Keratinocyte (primary cell): ENCODE measurements around the gene MYCBPAP. TPM values are rescaled to one million over a fixed set of nuclear protein-coding genes. Genes with fewer than 3 reads are reported as not detected.

Experiments
- DNase-seq: peaks from one replicate; pipeline ENCODE4 v3.0.0-alpha.2; 2011; ENCODE audit warnings: low read depth, missing footprints, low spot score
- FAIRE-seq: peaks from 2 replicates; lab custom pipeline; 2011; peaks lifted over from hg19 to GRCh38; lab: Jason Lieb, UNC
- H2AFZ ChIP-seq: 2 replicates; pipeline ENCODE4 v1.6.0; 2012; ENCODE audit warnings: low read length, control low read depth, inconsistent platforms; ENCODE audit not compliant: control insufficient read depth
- H3K27ac ChIP-seq: 2 replicates; pipeline ENCODE4 v1.5.1; 2011; ENCODE audit warnings: low read length; ENCODE audit not compliant: control insufficient read depth, insufficient read depth
- H3K27me3 ChIP-seq: 3 replicates; pipeline ENCODE4 v1.6.0; 2011; ENCODE audit warnings: low read length; ENCODE audit not compliant: control insufficient read depth, insufficient read depth; ENCODE audit errors: extremely low read depth
- H3K36me3 ChIP-seq, 2 experiments: 2 replicates in 1 of 2; 3 replicates in 1 of 2; pipeline ENCODE4 v1.5.1; 2011; ENCODE audit warnings: low read length in 2 of 2, mild to moderate bottlenecking in 1 of 2; ENCODE audit not compliant: control insufficient read depth in 2 of 2, insufficient read depth in 2 of 2; ENCODE audit errors: extremely low read depth in 1 of 2
- H3K4me1 ChIP-seq: 3 replicates; pipeline ENCODE4 v1.5.1; 2011; ENCODE audit warnings: low read length; ENCODE audit not compliant: control insufficient read depth, insufficient read depth; ENCODE audit errors: extremely low read depth
- H3K4me2 ChIP-seq: 3 replicates; pipeline ENCODE4 v1.6.0; 2011; ENCODE audit warnings: low read depth, low read length; ENCODE audit not compliant: control insufficient read depth, insufficient read depth; ENCODE audit errors: extremely low read depth
- H3K4me3 ChIP-seq, 3 experiments: fragments of 200-600 bp in 1 of 3; sonication (generic) in 1 of 3; 2 replicates in 2 of 3; 3 replicates in 1 of 3; pipeline ENCODE4 v1.5.1; 2011 to 2016; ENCODE audit warnings: low read length in 3 of 3, mild to moderate bottlenecking in 3 of 3, control low read depth in 2 of 3, inconsistent platforms in 1 of 3, low read depth in 1 of 3, mixed read lengths in 1 of 3, mixed run types in 1 of 3, moderate library complexity in 1 of 3; ENCODE audit not compliant: control insufficient read depth in 2 of 3, insufficient read depth in 2 of 3; ENCODE audit errors: extremely low read depth in 1 of 3
- H3K79me2 ChIP-seq: 2 replicates; pipeline ENCODE4 v1.6.0; 2012; ENCODE audit warnings: low read length; ENCODE audit not compliant: control insufficient read depth, insufficient read depth
- H3K9ac ChIP-seq: 3 replicates; pipeline ENCODE4 v1.6.0; 2011; ENCODE audit warnings: low read length; ENCODE audit not compliant: control insufficient read depth, insufficient read depth; ENCODE audit errors: extremely low read depth
- H3K9me1 ChIP-seq: 3 replicates; pipeline ENCODE4 v1.6.0; 2011; ENCODE audit warnings: low read length; ENCODE audit not compliant: control insufficient read depth, insufficient read depth; ENCODE audit errors: extremely low read depth
- H3K9me3 ChIP-seq: 2 replicates; pipeline ENCODE4 v1.5.1; 2012; ENCODE audit warnings: low read depth, low read length; ENCODE audit not compliant: control insufficient read depth
- H4K20me1 ChIP-seq: 3 replicates; pipeline ENCODE4 v1.6.0; 2011; ENCODE audit warnings: low read length; ENCODE audit not compliant: control insufficient read depth, insufficient read depth; ENCODE audit errors: extremely low read depth
- CTCF ChIP-seq, 3 experiments: IDR thresholded peaks in 1 of 3; conservative IDR thresholded peaks in 1 of 3; optimal IDR thresholded peaks in 1 of 3; 2 replicates in 2 of 3; 3 replicates in 1 of 3; pipeline versions ENCODE3 to v1.5.1; 2011; ENCODE audit warnings: low read length in 3 of 3, mild to moderate bottlenecking in 3 of 3, moderate library complexity in 2 of 3, control low read depth in 1 of 3, inconsistent platforms in 1 of 3; ENCODE audit not compliant: insufficient read depth in 2 of 3; ENCODE audit errors: extremely low read depth in 1 of 3
- EZH2 ChIP-seq: IDR thresholded peaks from one replicate; pipeline ENCODE4 v1.6.1; 2012; ENCODE audit warnings: inconsistent platforms, mild to moderate bottlenecking, low read length, moderate library complexity
- dilution Hi-C: fragments of 300-500 bp; cut with MboI; formaldehyde crosslinking; loops from one replicate; pipeline ENCODE4 v1.7.0; 2020; ENCODE audit warnings: low sequenced_read_pairs; ENCODE audit not compliant: extremely low pct_ligation_motif_present
- polyA plus RNA-seq, 5 experiments: library from polyadenylated mRNA; depleted of rRNA in 3 of 5; stranded (reverse) in 3 of 5; stranded (forward) in 1 of 5; unstranded in 1 of 5; fragments of >200 nt; gene quantifications; 1 replicate in 1 of 5; 2 replicates in 3 of 5; 3 replicates in 1 of 5; pipeline versions ENCODE4 v1.2.1 to v1.2.3, GENCODE V29; 2011 to 2012; ENCODE audit warnings: missing spikeins in 2 of 5, low read depth in 1 of 5, low replicate concordance in 1 of 5

The MYCBPAP gene
- polyA plus RNA-seq, 1 donor (not counting 4 experiments of a cell fraction or from before 2014, with no cell fraction given) = 9.5 TPM

GRCh38 chr17:50478391-50479381 is 29.6 kb upstream of the MYCBPAP start, which contains the start of gene RSAD1:
Gene RSAD1, plus strand, starts transcription at chr17:50478860. Its CDS starts 25 bp downstream, at chr17:50478885.
- H3K27me3 ChIP-seq = no peaks in the 10 kb centered on the region
- H3K27ac ChIP-seq = peak within 1 kb of the TSS; percentile 81
- peak; percentile 41 for DNase-seq
- H3K9ac ChIP-seq = peak within 1 kb of the TSS; percentile 85
- FAIRE-seq = no peak
- dilution Hi-C loops = no loop called here
- peaks cover 16% of the 10 kb centered on the region for H3K79me2 ChIP-seq
- TF ChIP-seq EZH2 (no peak), CTCF (optimal IDR thresholded peaks at IDR 0.05 in 1 of 3, IDR thresholded peaks at IDR 0.05 in 1 of 3, conservative IDR thresholded peaks at IDR 0.05 in 1 of 3; ENCODE audit: extremely low read depth in 1 of 3, insufficient read depth in 2 of 3, low read length in 3 of 3) (peak; percentile 50 to 80 (median 61))
- H3K4me1 ChIP-seq = peaks cover 29% of the 10 kb centered on the region
- H4K20me1 ChIP-seq = no peaks in the 10 kb centered on the region
- H3K9me3 ChIP-seq = no peaks in the 10 kb centered on the region
- H3K36me3 ChIP-seq = peaks cover 6 to 20% of the 10 kb centered on the region in 2 experiments
- H2AFZ ChIP-seq = peak within 1 kb of the TSS; percentile 75
- H3K4me2 ChIP-seq = peak within 1 kb of the TSS; percentile 94
- no peaks in the 10 kb centered on the region for H3K9me1 ChIP-seq
- peak within 1 kb of the TSS; percentile 83 to 98 (median 97) for H3K4me3 ChIP-seq

- Histone ChIP-seq H2AFZ (peak overlapping the region; percentile 75), H3K9me1 (no peaks in the 10 kb centered on the region), H3K27me3 (no peaks in the 10 kb centered on the region), H4K20me1 (no peaks in the 10 kb centered on the region), H3K4me3 (peak overlapping the region; percentile 83 to 98 (median 97)), H3K36me3 (peaks cover 4 to 23% of the 10 kb centered on the region in 2 experiments), H3K4me2 (peak overlapping the region; percentile 94), H3K9me3 (no peaks in the 10 kb centered on the region), H3K79me2 (peaks cover 16% of the 10 kb centered on the region), H3K4me1 (peaks cover 29% of the 10 kb centered on the region), H3K27ac (peak overlapping the region; percentile 81), H3K9ac (peak overlapping the region; percentile 85)
- dilution Hi-C loops = no loop called here
- peak; percentile 50 for DNase-seq
- peak; percentile 42 to 83 (median 69) for TF ChIP-seq CTCF (optimal IDR thresholded peaks at IDR 0.05 in 1 of 3, IDR thresholded peaks at IDR 0.05 in 1 of 3, conservative IDR thresholded peaks at IDR 0.05 in 1 of 3; ENCODE audit: extremely low read depth in 1 of 3, insufficient read depth in 2 of 3, low read length in 3 of 3)
- TF ChIP-seq EZH2 = no peak
- FAIRE-seq = no peak
These were observed 28.6 kb upstream of the MYCBPAP start for GRCh38 chr17:50479522-50480141.
